Stimulated activated CD4-positive, alpha-beta T cell treated with anti-CD3 and anti-CD28 coated beads, TNF-alpha, amount 100 ng/mL, for 1 hour (primary cell): Measurements from ENCODE around the gene EML1.

Experiments used
- DNase-seq, 3 donors: peaks; one replicate each; pipeline ENCODE4 v3.0.0-alpha.2; 2020; ENCODE audit warnings: low read depth in 3 of 3, low spot score in 1 of 3

The EML1 gene

DNA sequence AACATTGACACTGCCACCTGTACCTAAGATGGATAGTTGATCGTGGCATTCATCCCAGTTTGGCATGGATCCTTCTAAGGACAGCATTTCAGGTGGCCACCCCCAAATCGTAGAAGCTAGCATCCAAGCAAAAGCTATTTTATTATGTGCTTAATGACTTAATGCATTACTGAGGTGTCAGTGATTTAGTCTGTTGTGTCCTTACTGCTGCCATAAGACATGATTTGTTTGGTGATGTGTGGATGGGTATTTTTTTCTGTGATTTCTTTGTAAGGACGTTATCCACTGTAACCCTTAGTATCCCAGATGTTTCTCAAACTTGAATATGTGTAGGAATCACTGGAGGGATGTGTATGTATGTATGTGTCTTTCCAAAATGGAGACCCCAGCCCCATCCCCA lies 190.8 kb downstream of the EML1 start:
- no peak for DNase-seq

DNA sequence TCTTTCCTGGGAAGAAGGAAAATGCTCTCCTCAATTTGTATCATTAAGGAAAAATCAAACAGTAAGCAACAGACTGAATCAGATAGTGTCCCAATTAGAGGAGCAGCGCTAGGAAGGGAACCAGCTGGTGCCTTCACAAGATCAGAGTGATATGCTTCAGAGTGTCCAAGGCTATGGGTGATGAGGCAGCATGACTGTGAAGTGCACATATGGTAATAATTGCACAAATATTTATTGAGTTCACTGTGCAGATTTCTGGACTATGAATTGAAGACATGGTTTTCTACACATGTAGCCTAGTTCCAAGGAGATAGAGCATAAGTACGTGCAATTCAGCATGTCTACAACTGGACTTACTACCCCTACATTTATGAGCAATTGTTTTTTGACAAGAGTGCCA lies 193.2 kb downstream of the EML1 start:
- no peak for DNase-seq

DNA sequence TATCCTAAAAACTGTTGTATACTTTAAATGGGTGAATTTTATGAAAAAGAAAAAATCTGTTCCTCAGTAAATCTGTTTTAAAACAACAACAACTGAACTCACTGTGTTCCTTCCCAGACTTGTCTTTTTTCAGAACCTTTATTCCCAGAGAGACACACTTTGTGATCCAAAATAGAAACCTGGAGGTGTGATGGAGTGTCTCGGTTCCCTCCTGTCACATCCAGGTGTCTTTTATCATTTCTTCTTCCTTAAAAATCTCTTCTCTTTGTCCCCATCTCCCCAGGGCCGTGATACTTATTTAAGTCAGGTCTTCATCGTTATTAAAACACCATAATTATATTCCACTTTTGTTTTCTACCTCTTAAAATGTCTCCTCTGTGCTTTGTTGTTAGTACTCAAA lies 195.8 kb downstream of the EML1 start:
- no peak for DNase-seq

DNA sequence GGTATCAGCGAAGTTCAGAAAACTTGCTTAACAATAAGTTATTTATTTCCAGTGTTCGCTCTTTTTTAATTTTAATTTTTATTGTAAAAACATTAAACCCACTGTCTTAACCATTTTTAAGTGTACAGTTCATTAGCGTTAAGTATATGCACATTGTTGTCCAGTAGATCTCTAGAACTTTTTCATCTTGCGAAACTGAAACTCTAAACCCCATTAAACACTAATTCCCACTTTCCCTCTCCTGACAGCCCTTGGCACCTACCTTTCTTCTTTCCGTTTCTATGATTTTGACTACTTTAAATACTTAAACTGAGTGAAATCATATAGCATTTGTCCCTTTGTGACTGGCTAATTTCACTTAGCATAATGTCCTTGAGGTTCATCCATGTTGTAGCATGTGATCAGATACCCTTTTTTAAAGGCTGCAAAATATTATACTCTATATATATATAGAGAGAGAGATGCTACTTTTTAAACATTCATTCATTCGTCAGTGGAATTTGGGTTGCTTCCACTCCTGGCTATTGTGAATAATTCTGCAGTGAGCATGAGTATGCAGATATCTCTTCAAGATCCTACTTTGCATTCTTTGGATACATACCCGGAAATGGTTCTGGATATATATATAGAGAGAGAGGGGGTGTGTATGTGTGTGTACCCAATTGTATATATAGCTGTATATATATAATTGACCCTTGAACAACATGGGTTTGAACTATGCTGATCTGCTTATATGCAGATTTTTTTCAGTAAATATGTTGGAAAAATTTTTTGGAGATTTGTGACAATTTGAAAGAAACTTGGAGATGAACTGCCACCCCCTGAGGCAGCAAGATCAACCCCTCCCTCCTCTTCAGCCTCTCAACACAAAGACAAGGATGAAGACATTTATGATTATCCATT lies 197.3 kb downstream of the EML1 start:
- DNase-seq, result no peak

DNA sequence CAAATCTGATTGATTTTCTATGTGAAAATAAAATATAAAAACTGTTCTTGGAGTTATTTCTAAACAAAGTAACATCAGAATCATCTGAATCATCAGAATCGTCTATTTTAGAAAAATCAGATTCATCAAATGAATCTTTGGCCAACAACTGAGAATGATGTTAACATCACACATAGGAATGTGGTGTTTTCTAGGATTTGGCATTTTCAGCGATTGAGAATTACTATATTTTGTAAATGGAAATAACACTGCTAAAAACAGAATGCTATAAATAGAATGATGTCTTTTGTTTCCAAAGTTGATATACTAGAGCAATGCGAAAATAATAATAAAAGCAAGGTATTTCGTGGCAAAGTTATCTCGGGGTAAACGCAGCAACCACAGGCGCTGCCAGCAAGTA lies 198.1 kb downstream of the EML1 start:
- no peak for DNase-seq
